WTC11 (cell line): Measurements from ENCODE around the gene MPV17L. TPM values are rescaled to one million over a fixed set of nuclear protein-coding genes. Genes with fewer than 3 reads are reported as not detected.

Source experiments
- ATAC-seq: fragments of 200-7000 bp; cut with Tn5 transposase; 2 replicates; pipeline ENCODE4 v1.10.0; 2021; ENCODE audit warnings: mild to moderate bottlenecking, moderate library complexity
- CTCF ChIA-PET: fragments of 300-600 bp; sonication (Branson Sonifier 250); formaldehyde crosslinking; loops from one replicate; lab custom pipeline; 2021; ENCODE audit warnings: antibody characterized with exemption; lab: Charles Lee
- POLR2A ChIA-PET: fragments of 350-600 bp; sonication (Branson Sonifier 250); formaldehyde crosslinking; loops from one replicate; lab custom pipeline; 2021; ENCODE audit warnings: antibody characterized with exemption; lab: Charles Lee
- DNase-seq: peaks from one replicate; pipeline ENCODE4 v3.0.0; 2021; ENCODE audit warnings: low spot score
- H3K27ac Mint-ChIP-seq: 2 replicates; pipeline ENCODE4 v1.8.0; 2021; ENCODE audit warnings: mixed read lengths
- H3K27me3 Mint-ChIP-seq: 2 replicates; pipeline ENCODE4 v1.8.0; 2021; ENCODE audit warnings: low read depth, mild to moderate bottlenecking, moderate library complexity, mixed read lengths
- H3K36me3 Mint-ChIP-seq: 2 replicates; pipeline ENCODE4 v1.8.0; 2021; ENCODE audit warnings: mixed read lengths
- H3K4me1 Mint-ChIP-seq: 2 replicates; pipeline ENCODE4 v1.8.0; 2022; ENCODE audit warnings: mixed read lengths
- H3K4me3 Mint-ChIP-seq: 2 replicates; pipeline ENCODE4 v1.8.0; 2021; ENCODE audit warnings: mild to moderate bottlenecking, moderate library complexity, mixed read lengths
- H3K9me3 Mint-ChIP-seq: 2 replicates; pipeline ENCODE4 v1.8.0; 2021; ENCODE audit warnings: mixed read lengths
- ATF1 ChIP-seq: sonication (generic); formaldehyde crosslinking; IDR thresholded peaks from 2 replicates; pipeline ENCODE4 v1.8.1; 2023; ENCODE audit warnings: mild to moderate bottlenecking, moderate library complexity, missing genetic modification reagents
- CTCF ChIP-seq: fragments of 200-600 bp; IDR thresholded peaks from 2 replicates; pipeline ENCODE4 v1.8.0; 2022; ENCODE audit warnings: antibody characterized with exemption
- E2F4 ChIP-seq: sonication (generic); formaldehyde crosslinking; IDR thresholded peaks from 2 replicates; pipeline ENCODE4 v1.8.1; 2022; ENCODE audit warnings: low read depth, mild to moderate bottlenecking, moderate library complexity, missing genetic modification reagents, borderline replicate concordance
- ESRRA ChIP-seq: sonication (generic); formaldehyde crosslinking; IDR thresholded peaks from 2 replicates; pipeline ENCODE4 v1.8.1; 2022; ENCODE audit warnings: mild to moderate bottlenecking, missing genetic modification reagents, borderline replicate concordance
- ETV6 ChIP-seq: sonication (generic); formaldehyde crosslinking; IDR thresholded peaks from 2 replicates; pipeline ENCODE4 v1.8.1; 2022; ENCODE audit warnings: mild to moderate bottlenecking, missing genetic modification reagents
- FOXP1 ChIP-seq: sonication (generic); formaldehyde crosslinking; IDR thresholded peaks from 2 replicates; pipeline ENCODE4 v1.8.0; 2022; ENCODE audit warnings: missing genetic modification reagents, mild to moderate bottlenecking, moderate library complexity, borderline replicate concordance
- GRHL2 ChIP-seq: fragments of 250-450 bp; sonication (Bioruptor Pico); IDR thresholded peaks from 2 replicates; pipeline ENCODE4 v1.8.0; 2022; ENCODE audit warnings: mild to moderate bottlenecking, moderate library complexity; ENCODE audit not compliant: insufficient replicate concordance, severe bottlenecking
- NR3C1 ChIP-seq: sonication (generic); formaldehyde crosslinking; conservative IDR thresholded peaks from 2 replicates; pipeline ENCODE4 v1.8.1; 2023; ENCODE audit warnings: low read depth, mild to moderate bottlenecking, missing genetic modification reagents
- SMAD3 ChIP-seq: sonication (generic); formaldehyde crosslinking; IDR thresholded peaks from 2 replicates; pipeline ENCODE4 v1.8.0; 2022; ENCODE audit warnings: missing genetic modification reagents, mild to moderate bottlenecking, borderline replicate concordance
- SMAD4 ChIP-seq: sonication (generic); formaldehyde crosslinking; IDR thresholded peaks from 2 replicates; pipeline ENCODE4 v1.8.0; 2022; ENCODE audit warnings: mild to moderate bottlenecking, missing genetic modification reagents
- TP53 ChIP-seq: sonication (generic); formaldehyde crosslinking; IDR thresholded peaks from 2 replicates; pipeline ENCODE4 v1.8.1; 2023; ENCODE audit warnings: mild to moderate bottlenecking, missing genetic modification reagents
- ZBTB43 ChIP-seq: sonication (generic); formaldehyde crosslinking; IDR thresholded peaks from 2 replicates; pipeline ENCODE4 v1.8.1; 2023; ENCODE audit warnings: mild to moderate bottlenecking, missing genetic modification reagents
- ZMAT4 ChIP-seq: fragments of 250-450 bp; sonication (Bioruptor Pico); IDR thresholded peaks from 2 replicates; pipeline ENCODE4 v1.9.0; 2021; ENCODE audit warnings: mild to moderate bottlenecking
- ZNF232 ChIP-seq: sonication (generic); formaldehyde crosslinking; IDR thresholded peaks from 2 replicates; pipeline ENCODE4 v1.8.0; 2022; ENCODE audit warnings: mild to moderate bottlenecking, missing genetic modification reagents
- ZNF263 ChIP-seq: sonication (generic); formaldehyde crosslinking; IDR thresholded peaks from 2 replicates; pipeline ENCODE4 v1.8.1; 2022; ENCODE audit warnings: low read depth, mild to moderate bottlenecking, moderate library complexity, missing genetic modification reagents
- ZNF317 ChIP-seq: sonication (generic); formaldehyde crosslinking; IDR thresholded peaks from 2 replicates; pipeline ENCODE4 v1.8.1; 2023; ENCODE audit warnings: low read depth, mild to moderate bottlenecking, moderate library complexity, missing genetic modification reagents, borderline replicate concordance
- ZNF512 ChIP-seq: sonication (generic); formaldehyde crosslinking; IDR thresholded peaks from 2 replicates; pipeline ENCODE4 v1.8.1; 2022; ENCODE audit warnings: missing genetic modification reagents, borderline replicate concordance
- total RNA-seq: library from RNA; stranded (reverse); gene quantifications from 3 replicates; pipeline ENCODE4 v1.2.3, GENCODE V29; 2021
- TF ChIP-seq, protein P1 (sequence below): sonication (generic); formaldehyde crosslinking; IDR thresholded peaks from 2 replicates; pipeline ENCODE4 v1.8.0; 2023; ENCODE audit warnings: missing genetic modification reagents
- TF ChIP-seq, protein P2 (sequence below): sonication (generic); formaldehyde crosslinking; IDR thresholded peaks from 2 replicates; pipeline ENCODE4 v1.8.0; 2022; ENCODE audit warnings: mild to moderate bottlenecking, missing genetic modification reagents
- TF ChIP-seq, protein P3 (sequence below): sonication (generic); formaldehyde crosslinking; IDR thresholded peaks from 2 replicates; pipeline ENCODE4 v1.8.0; 2022; ENCODE audit warnings: mild to moderate bottlenecking, missing genetic modification reagents
- TF ChIP-seq, protein P4 (sequence below): sonication (generic); formaldehyde crosslinking; IDR thresholded peaks from 2 replicates; pipeline ENCODE4 v1.8.1; 2022; ENCODE audit warnings: low read depth, missing genetic modification reagents, borderline replicate concordance

MPV17L gene
- total RNA-seq, 1 experiment from 2014 or later: 5.4 TPM

- no peak for ATAC-seq
- H3K27me3 Mint-ChIP-seq: no peaks in the 10 kb centered on the region
Measured at GRCh38 chr16:15422222-15422621, 26.7 kb downstream of the MPV17L start.

GRCh38 chr16:15425861-15426260 is 30.3 kb downstream of the MPV17L start:
- DNase-seq (no peak), ATAC-seq (no peak)
- H3K4me3 Mint-ChIP-seq: no peak overlapping the region
- H3K4me1 Mint-ChIP-seq: peaks cover 2% of the 10 kb centered on the region; the same call in 1 of the 2 replicates
- H3K9me3 Mint-ChIP-seq: no peaks in the 10 kb centered on the region
- no peak overlapping the region; the same call in 1 of the 2 replicates for H3K27ac Mint-ChIP-seq
- POLR2A ChIA-PET: no interaction called here
- H3K36me3 Mint-ChIP-seq: no peaks in the 10 kb centered on the region
- H3K27me3 Mint-ChIP-seq: no peaks in the 10 kb centered on the region
- TF ChIP-seq ZNF512 (CRISPR knock-in tag): no peak
- TF ChIP-seq ETV6: no peak
- no peak for TF ChIP-seq ZNF232 (CRISPR knock-in tag)
- no peak for TF ChIP-seq CTCF
- TF ChIP-seq, protein P1, sequence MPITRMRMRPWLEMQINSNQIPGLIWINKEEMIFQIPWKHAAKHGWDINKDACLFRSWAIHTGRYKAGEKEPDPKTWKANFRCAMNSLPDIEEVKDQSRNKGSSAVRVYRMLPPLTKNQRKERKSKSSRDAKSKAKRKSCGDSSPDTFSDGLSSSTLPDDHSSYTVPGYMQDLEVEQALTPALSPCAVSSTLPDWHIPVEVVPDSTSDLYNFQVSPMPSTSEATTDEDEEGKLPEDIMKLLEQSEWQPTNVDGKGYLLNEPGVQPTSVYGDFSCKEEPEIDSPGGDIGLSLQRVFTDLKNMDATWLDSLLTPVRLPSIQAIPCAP: no peak
- TF ChIP-seq E2F4 (CRISPR knock-in tag): no peak
- TF ChIP-seq, protein P2, sequence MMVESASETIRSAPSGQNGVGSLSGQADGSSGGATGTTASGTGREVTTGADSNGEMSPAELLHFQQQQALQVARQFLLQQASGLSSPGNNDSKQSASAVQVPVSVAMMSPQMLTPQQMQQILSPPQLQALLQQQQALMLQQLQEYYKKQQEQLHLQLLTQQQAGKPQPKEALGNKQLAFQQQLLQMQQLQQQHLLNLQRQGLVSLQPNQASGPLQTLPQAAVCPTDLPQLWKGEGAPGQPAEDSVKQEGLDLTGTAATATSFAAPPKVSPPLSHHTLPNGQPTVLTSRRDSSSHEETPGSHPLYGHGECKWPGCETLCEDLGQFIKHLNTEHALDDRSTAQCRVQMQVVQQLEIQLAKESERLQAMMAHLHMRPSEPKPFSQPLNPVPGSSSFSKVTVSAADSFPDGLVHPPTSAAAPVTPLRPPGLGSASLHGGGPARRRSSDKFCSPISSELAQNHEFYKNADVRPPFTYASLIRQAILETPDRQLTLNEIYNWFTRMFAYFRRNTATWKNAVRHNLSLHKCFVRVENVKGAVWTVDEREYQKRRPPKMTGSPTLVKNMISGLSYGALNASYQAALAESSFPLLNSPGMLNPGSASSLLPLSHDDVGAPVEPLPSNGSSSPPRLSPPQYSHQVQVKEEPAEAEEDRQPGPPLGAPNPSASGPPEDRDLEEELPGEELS: no peak
- CTCF ChIA-PET: interaction anchor here (0.6 to 1.7 kb wide), 3 partner anchors 9 to 396 kb away, joined by 3 to 5 read pairs (median 4); no protein-coding TSS in a partner anchor

More at GRCh38 chr16:15422222-15422621, 26.7 kb downstream of the MPV17L start:
- CTCF ChIA-PET: interaction anchor here (0.5 kb wide), 1 partner anchor 40 kb away, joined by 3 read pairs; no protein-coding TSS in a partner anchor
- Mint-ChIP-seq H3K9me3 (no peaks in the 10 kb centered on the region), H3K4me1 (no peaks in the 10 kb centered on the region), H3K27ac (no peak overlapping the region)
- no peak for TF ChIP-seq GRHL2
- no peak for TF ChIP-seq SMAD3 (CRISPR knock-in tag)
- TF ChIP-seq NR3C1 (CRISPR knock-in tag): no peak
- TF ChIP-seq SMAD4 (CRISPR knock-in tag): no peak
- no peak for TF ChIP-seq ATF1 (CRISPR knock-in tag)
- no peak for TF ChIP-seq ZBTB43 (CRISPR knock-in tag)
- no peak for TF ChIP-seq ESRRA
- TF ChIP-seq, protein P3, sequence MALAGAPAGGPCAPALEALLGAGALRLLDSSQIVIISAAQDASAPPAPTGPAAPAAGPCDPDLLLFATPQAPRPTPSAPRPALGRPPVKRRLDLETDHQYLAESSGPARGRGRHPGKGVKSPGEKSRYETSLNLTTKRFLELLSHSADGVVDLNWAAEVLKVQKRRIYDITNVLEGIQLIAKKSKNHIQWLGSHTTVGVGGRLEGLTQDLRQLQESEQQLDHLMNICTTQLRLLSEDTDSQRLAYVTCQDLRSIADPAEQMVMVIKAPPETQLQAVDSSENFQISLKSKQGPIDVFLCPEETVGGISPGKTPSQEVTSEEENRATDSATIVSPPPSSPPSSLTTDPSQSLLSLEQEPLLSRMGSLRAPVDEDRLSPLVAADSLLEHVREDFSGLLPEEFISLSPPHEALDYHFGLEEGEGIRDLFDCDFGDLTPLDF (CRISPR knock-in tag): no peak
- TF ChIP-seq FOXP1 (CRISPR knock-in tag): no peak
- no peak for TF ChIP-seq ZNF317 (CRISPR knock-in tag)
- no peak for TF ChIP-seq ZMAT4 (CRISPR knock-in tag)
- no peak for TF ChIP-seq E2F4 (CRISPR knock-in tag)
- no peak for TF ChIP-seq ZNF263 (CRISPR knock-in tag)
- TF ChIP-seq TP53 (CRISPR knock-in tag): no peak
- TF ChIP-seq, protein P4, sequence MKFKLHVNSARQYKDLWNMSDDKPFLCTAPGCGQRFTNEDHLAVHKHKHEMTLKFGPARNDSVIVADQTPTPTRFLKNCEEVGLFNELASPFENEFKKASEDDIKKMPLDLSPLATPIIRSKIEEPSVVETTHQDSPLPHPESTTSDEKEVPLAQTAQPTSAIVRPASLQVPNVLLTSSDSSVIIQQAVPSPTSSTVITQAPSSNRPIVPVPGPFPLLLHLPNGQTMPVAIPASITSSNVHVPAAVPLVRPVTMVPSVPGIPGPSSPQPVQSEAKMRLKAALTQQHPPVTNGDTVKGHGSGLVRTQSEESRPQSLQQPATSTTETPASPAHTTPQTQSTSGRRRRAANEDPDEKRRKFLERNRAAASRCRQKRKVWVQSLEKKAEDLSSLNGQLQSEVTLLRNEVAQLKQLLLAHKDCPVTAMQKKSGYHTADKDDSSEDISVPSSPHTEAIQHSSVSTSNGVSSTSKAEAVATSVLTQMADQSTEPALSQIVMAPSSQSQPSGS (CRISPR knock-in tag): no peak
- no peak for TF ChIP-seq ETV6
- TF ChIP-seq, all 79 proteins: peak for 0
- POLR2A ChIA-PET: no interaction called here
- Mint-ChIP-seq H3K4me3 (no peak overlapping the region), H3K36me3 (no peaks in the 10 kb centered on the region)
- no peak for DNase-seq
